Smooth muscle cell (in vitro differentiated cells): ENCODE data around the gene PRPF8. TPM values are rescaled to one million over a fixed set of nuclear protein-coding genes. Genes with fewer than 3 reads are reported as not detected.

Experiments used
- DNase-seq: peaks from one replicate; lab custom pipeline; 2025; ENCODE audit not compliant: unreplicated experiment; lab: John Stamatoyannopoulos, UW
- H2AFZ ChIP-seq: fragments of 200-600 bp; sonication (generic); 2 replicates; pipeline ENCODE4 v1.6.0; 2016; ENCODE audit warnings: antibody characterized with exemption, low read depth, mild to moderate bottlenecking
- H3F3A ChIP-seq: fragments of 200-600 bp; sonication (generic); 2 replicates; pipeline ENCODE4 v1.6.0; 2017; ENCODE audit warnings: antibody characterized with exemption, low read depth
- H3K27ac ChIP-seq: fragments of 200-600 bp; sonication (generic); 2 replicates; pipeline ENCODE4 v1.5.1; 2016; ENCODE audit warnings: low read depth, mild to moderate bottlenecking
- H3K27me3 ChIP-seq: fragments of 200-600 bp; sonication (generic); 2 replicates; pipeline ENCODE4 v1.6.1; 2016; ENCODE audit warnings: low read depth, mild to moderate bottlenecking
- H3K36me3 ChIP-seq: fragments of 200-600 bp; sonication (generic); 2 replicates; pipeline ENCODE4 v1.5.1; 2016; ENCODE audit warnings: low read depth
- H3K4me1 ChIP-seq: fragments of 200-600 bp; sonication (generic); 2 replicates; pipeline ENCODE4 v1.5.1; 2016; ENCODE audit warnings: low read depth
- H3K4me2 ChIP-seq: fragments of 200-600 bp; sonication (generic); 2 replicates; pipeline ENCODE4 v1.6.0; 2016; ENCODE audit warnings: mild to moderate bottlenecking
- H3K4me3 ChIP-seq: fragments of 200-600 bp; sonication (generic); 2 replicates; pipeline ENCODE4 v1.5.1; 2016; ENCODE audit warnings: mild to moderate bottlenecking
- H3K79me2 ChIP-seq: fragments of 200-600 bp; sonication (generic); 2 replicates; pipeline ENCODE4 v1.6.0; 2016; ENCODE audit warnings: low read depth, mild to moderate bottlenecking
- H3K9ac ChIP-seq: fragments of 200-600 bp; sonication (generic); 2 replicates; pipeline ENCODE4 v1.6.0; 2016; ENCODE audit warnings: low read depth
- H3K9me3 ChIP-seq: fragments of 200-600 bp; sonication (generic); replicated peaks from 2 replicates; pipeline ENCODE4 v1.5.1; 2016; ENCODE audit warnings: low read depth
- H4K20me1 ChIP-seq: fragments of 200-600 bp; sonication (generic); 2 replicates; pipeline ENCODE4 v1.6.0; 2016; ENCODE audit warnings: low read depth
- WGBS: methylation state at CpG from one replicate; pipeline ENCODE4 v1.1.7; 2016; ENCODE audit warnings: low lambda C conversion rate; 5-methylcytosine and 5-hydroxymethylcytosine counted together
- polyA plus RNA-seq: library from polyadenylated mRNA; unstranded; fragments of >200 nt; fragmentation: Nextera tagmentation; extraction: Ambion mirVana; gene quantifications from 2 replicates; pipeline ENCODE4 v1.2.1, GENCODE V29; 2016
- total RNA-seq: library from RNA; depleted of rRNA; stranded (reverse); fragments of >200 nt; gene quantifications from 2 replicates; pipeline ENCODE4 v1.2.3, GENCODE V29; 2014
- TF ChIP-seq, protein P1 (sequence below): fragments of 200-600 bp; sonication (generic); IDR thresholded peaks from 2 replicates; pipeline ENCODE4 v1.5.1; 2017; ENCODE audit warnings: borderline replicate concordance, mild to moderate bottlenecking, antibody characterized with exemption; ENCODE audit not compliant: insufficient read depth, poor library complexity, severe bottlenecking

Gene PRPF8
- total and polyA plus RNA-seq, 2 experiments from 2014 or later: 99.7 to 129 TPM

DNA sequence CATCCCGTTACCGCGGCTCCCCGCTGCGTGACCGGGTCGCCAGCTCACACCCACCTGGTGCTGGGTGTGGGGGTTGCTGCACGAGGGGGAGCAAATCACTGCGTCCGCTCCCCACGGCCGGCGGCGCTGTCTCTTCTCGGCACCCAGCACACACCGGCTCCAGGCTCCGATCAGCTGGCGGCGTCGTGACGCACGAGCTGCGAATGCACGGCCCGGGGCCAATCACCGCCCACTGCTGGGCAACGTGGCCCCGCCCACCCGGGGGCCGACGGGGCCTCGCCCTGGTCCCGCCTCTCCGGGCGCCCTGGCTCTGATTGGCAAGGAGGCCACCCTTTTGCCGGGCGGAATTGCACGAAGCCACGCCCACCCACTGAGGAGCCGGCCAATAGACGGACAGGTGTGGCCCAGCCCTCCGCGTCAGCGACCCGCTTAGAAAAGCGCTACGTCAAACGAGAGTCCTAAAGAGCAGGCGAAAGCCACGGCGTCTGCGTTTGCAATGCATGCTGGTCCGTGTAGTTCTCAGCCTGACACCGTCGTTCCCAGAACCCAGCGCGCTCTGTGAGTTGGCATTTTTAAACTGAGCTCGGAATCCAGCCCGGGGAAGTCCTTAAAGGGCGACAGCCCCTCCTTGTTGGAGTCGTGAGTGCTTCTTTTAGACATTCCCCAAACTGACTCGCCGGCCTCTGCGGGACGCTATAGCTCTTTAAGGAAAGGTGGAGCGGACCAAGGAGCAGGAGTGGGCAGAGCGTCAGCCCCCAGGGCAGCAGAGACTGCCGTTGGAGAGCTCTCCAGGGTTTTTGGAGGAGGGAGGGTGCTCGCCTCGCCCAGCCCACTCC is 31.6 kb upstream of the PRPF8 start:
- Histone ChIP-seq H2AFZ (no peak overlapping the region), H3K27ac (peak overlapping the region; percentile 99), H4K20me1 (peaks cover 47% of the 10 kb centered on the region), H3K9me3 (no peaks in the 10 kb centered on the region), H3K4me2 (peak overlapping the region; percentile 99), H3K4me3 (peak overlapping the region; percentile 97), H3K79me2 (peaks cover 45% of the 10 kb centered on the region), H3K27me3 (no peaks in the 10 kb centered on the region), H3F3A (peaks cover 40% of the 10 kb centered on the region), H3K36me3 (no peaks in the 10 kb centered on the region), H3K9ac (peak overlapping the region; percentile 100), H3K4me1 (peaks cover 22% of the 10 kb centered on the region)
- TF ChIP-seq, protein P1, sequence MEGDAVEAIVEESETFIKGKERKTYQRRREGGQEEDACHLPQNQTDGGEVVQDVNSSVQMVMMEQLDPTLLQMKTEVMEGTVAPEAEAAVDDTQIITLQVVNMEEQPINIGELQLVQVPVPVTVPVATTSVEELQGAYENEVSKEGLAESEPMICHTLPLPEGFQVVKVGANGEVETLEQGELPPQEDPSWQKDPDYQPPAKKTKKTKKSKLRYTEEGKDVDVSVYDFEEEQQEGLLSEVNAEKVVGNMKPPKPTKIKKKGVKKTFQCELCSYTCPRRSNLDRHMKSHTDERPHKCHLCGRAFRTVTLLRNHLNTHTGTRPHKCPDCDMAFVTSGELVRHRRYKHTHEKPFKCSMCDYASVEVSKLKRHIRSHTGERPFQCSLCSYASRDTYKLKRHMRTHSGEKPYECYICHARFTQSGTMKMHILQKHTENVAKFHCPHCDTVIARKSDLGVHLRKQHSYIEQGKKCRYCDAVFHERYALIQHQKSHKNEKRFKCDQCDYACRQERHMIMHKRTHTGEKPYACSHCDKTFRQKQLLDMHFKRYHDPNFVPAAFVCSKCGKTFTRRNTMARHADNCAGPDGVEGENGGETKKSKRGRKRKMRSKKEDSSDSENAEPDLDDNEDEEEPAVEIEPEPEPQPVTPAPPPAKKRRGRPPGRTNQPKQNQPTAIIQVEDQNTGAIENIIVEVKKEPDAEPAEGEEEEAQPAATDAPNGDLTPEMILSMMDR: no peak
- under 1% methylated on average over 53 of the region's 70 CpGs for WGBS
- DNase-seq: peak; percentile 98

DNA sequence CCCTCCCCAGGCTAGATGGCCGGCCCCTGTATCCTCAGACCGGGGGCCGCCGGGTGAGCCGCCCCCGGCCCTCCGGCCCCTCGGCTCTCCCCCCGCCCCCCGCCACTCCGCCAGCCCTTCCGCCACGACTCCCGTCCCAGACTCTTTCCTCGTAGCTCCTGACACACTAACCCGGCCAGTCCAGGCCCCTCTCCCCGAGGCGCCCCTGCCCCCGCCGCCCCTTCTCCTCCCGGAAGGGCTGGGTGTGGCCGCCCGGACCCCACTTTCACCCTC is 31.1 kb upstream of the PRPF8 start:
- no peak for DNase-seq
- Histone ChIP-seq H2AFZ (no peak overlapping the region), H3K27ac (peak overlapping the region; percentile 99), H3K4me2 (peak overlapping the region; percentile 99), H3K36me3 (no peaks in the 10 kb centered on the region), H3K9me3 (no peaks in the 10 kb centered on the region), H3F3A (peaks cover 40% of the 10 kb centered on the region), H4K20me1 (peaks cover 52% of the 10 kb centered on the region), H3K9ac (peak overlapping the region; percentile 100), H3K4me1 (peaks cover 28% of the 10 kb centered on the region), H3K27me3 (no peaks in the 10 kb centered on the region), H3K79me2 (peaks cover 50% of the 10 kb centered on the region), H3K4me3 (peak overlapping the region; percentile 97)
- TF ChIP-seq, protein P1: no peak
- 0% methylated on average over 6 of the region's 23 CpGs for whole genome bisulfite sequencing

DNA sequence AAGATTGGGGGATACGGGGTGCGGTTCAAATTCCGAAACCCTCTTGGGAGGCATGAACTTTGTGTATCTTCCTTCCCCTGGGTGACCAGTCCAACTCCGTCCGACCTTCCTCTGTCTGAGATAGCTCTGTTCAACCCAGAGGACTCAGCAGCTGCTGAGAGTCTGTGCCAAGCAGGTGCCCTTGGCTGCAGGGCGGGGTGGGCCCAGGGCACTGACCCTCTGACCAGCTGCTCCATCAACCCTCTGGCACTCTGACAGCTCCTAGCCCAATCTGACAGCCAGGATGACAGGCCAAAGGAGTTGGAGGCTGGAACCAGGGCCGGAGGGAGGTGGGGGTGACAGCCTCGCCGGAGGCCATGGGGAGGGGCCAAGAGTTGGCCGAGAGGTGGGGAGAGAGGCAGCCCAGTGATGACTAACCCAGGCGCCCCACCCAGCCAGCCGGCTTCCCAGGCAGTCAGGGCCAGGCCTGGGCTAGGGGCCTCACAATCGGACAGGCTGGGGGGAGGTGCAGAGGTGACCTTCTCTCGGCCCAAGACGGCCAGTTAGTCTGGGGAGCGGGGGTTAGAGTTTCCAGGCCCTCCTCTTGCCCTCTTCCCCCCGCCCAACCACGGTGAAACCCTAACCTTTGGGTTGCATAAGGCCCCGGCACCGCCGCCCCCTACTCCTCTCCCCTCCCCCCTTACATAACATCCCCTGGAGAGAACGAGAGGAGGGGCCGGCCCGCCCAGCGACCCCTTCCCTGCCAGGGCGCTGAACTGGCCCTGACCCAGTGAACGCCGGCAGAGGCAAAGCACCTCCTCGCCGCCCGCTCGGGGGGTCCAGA is 30.5 kb upstream of the PRPF8 start:
- H4K20me1 ChIP-seq: peaks cover 57% of the 10 kb centered on the region
- peak overlapping the region; percentile 100 for H3K9ac ChIP-seq
- TF ChIP-seq, protein P1: no peak
- no peaks in the 10 kb centered on the region for H3K9me3 ChIP-seq
- WGBS: 2% methylated on average over 22 of the region's 32 CpGs
- H3K36me3 ChIP-seq: no peaks in the 10 kb centered on the region
- H3K4me3 ChIP-seq: peak overlapping the region; percentile 97
- peaks cover 40% of the 10 kb centered on the region for H3F3A ChIP-seq
- no peaks in the 10 kb centered on the region for H3K27me3 ChIP-seq
- no peak overlapping the region for H2AFZ ChIP-seq
- DNase-seq: peak; percentile 77
- peaks cover 52% of the 10 kb centered on the region for H3K79me2 ChIP-seq
- H3K4me1 ChIP-seq: peaks cover 32% of the 10 kb centered on the region
- peak overlapping the region; percentile 99 for H3K27ac ChIP-seq
- peak overlapping the region; percentile 99 for H3K4me2 ChIP-seq
